Kidney epithelial cell (primary cell): Measurements from ENCODE around the gene NOP16. TPM values are rescaled to one million over a fixed set of nuclear protein-coding genes. Genes with fewer than 3 reads are reported as not detected.

Source experiments
- DNase-seq: peaks from one replicate; pipeline ENCODE4 v3.0.0-alpha.2; 2010; ENCODE audit warnings: low read depth
- H3K27me3 ChIP-seq: 2 replicates; pipeline ENCODE4 v1.6.0; 2011; ENCODE audit warnings: low read length; ENCODE audit not compliant: control insufficient read depth, insufficient read depth
- H3K36me3 ChIP-seq: 2 replicates; pipeline ENCODE4 v1.5.1; 2011; ENCODE audit warnings: low read length; ENCODE audit not compliant: control insufficient read depth, insufficient read depth
- H3K4me3 ChIP-seq: 2 replicates; pipeline ENCODE4 v1.5.1; 2011; ENCODE audit warnings: low read depth, mild to moderate bottlenecking, control low read depth, low read length
- CTCF ChIP-seq: IDR thresholded peaks from 2 replicates; pipeline ENCODE4 v1.5.1; 2011; ENCODE audit warnings: mild to moderate bottlenecking, moderate library complexity, low read length, control low read depth, inconsistent platforms; ENCODE audit not compliant: insufficient read depth, poor library complexity, severe bottlenecking
- total RNA-seq: library from RNA; depleted of rRNA; stranded (reverse); fragments of >200 nt; gene quantifications from 2 replicates; pipeline ENCODE4 v1.2.3, GENCODE V29; 2015

NOP16 gene, protein sequence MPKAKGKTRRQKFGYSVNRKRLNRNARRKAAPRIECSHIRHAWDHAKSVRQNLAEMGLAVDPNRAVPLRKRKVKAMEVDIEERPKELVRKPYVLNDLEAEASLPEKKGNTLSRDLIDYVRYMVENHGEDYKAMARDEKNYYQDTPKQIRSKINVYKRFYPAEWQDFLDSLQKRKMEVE
- total RNA-seq = 17.8 and 21.1 TPM in 2 replicates

GRCh38 chr5:176388444-176389134 is at the start of gene NOP16, which contains the start of gene HIGD2A:
NOP16 (minus strand) TSS chr5:176388598; CDS start chr5:176388539, 59 bp downstream.
HIGD2A (plus strand) TSS chr5:176388751; CDS start chr5:176388820, 69 bp downstream.
- TF ChIP-seq CTCF = no peak
- peaks cover 2% of the 10 kb centered on the region for H3K36me3 ChIP-seq
- H3K4me3 ChIP-seq = peak within 1 kb of the TSS; percentile 99
- no peaks in the 10 kb centered on the region for H3K27me3 ChIP-seq
- DNase-seq = peak; percentile 94

- Histone ChIP-seq H3K36me3 (no peaks in the 10 kb centered on the region), H3K4me3 (no peak overlapping the region), H3K27me3 (no peaks in the 10 kb centered on the region)
- no peak for TF ChIP-seq CTCF
- DNase-seq = no peak
These were observed 48.3 kb upstream of the NOP16 start for GRCh38 chr5:176436656-176437055.

- H3K36me3 ChIP-seq = no peaks in the 10 kb centered on the region
- DNase-seq = no peak
- no peak overlapping the region for H3K4me3 ChIP-seq
- TF ChIP-seq CTCF = no peak
- no peaks in the 10 kb centered on the region for H3K27me3 ChIP-seq
These were observed 44.3 kb upstream of the NOP16 start for GRCh38 chr5:176432707-176433106.

GRCh38 chr5:176429972-176430371 is 41.6 kb upstream of the NOP16 start:
- Histone ChIP-seq H3K36me3 (no peaks in the 10 kb centered on the region), H3K4me3 (no peak overlapping the region), H3K27me3 (no peaks in the 10 kb centered on the region)
- no peak for DNase-seq
- no peak for TF ChIP-seq CTCF

- no peaks in the 10 kb centered on the region for H3K36me3 ChIP-seq
- TF ChIP-seq CTCF = no peak
- no peaks in the 10 kb centered on the region for H3K27me3 ChIP-seq
- no peak overlapping the region for H3K4me3 ChIP-seq
- DNase-seq = no peak
These were observed 39.6 kb upstream of the NOP16 start for GRCh38 chr5:176427971-176428370.
